Left ventricle myocardium inferior (tissue), 1 donor: ENCODE data around the gene HBE1. TPM values are rescaled to one million over a fixed set of nuclear protein-coding genes. Genes with fewer than 3 reads are reported as not detected.

Experiments
- DNase-seq: peaks from one replicate; pipeline ENCODE4 v3.0.0-alpha.2; 2020
- H3K27ac ChIP-seq: fragments of 200-600 bp; replicated peaks from 2 replicates; pipeline ENCODE4 v1.8.0; 2021
- H3K27me3 ChIP-seq: fragments of 200-600 bp; 2 replicates; pipeline ENCODE4 v1.8.0; 2021; ENCODE audit warnings: low read depth
- H3K36me3 ChIP-seq: fragments of 200-600 bp; 2 replicates; pipeline ENCODE4 v1.8.0; 2021
- H3K4me1 ChIP-seq: fragments of 200-600 bp; 2 replicates; pipeline ENCODE4 v1.8.0; 2021
- H3K4me3 ChIP-seq: fragments of 200-600 bp; 2 replicates; pipeline ENCODE4 v1.8.0; 2021; ENCODE audit warnings: mild to moderate bottlenecking, moderate library complexity
- H3K9me3 ChIP-seq: fragments of 200-600 bp; replicated peaks from 2 replicates; pipeline ENCODE4 v1.8.0; 2021
- CTCF ChIP-seq: fragments of 200-600 bp; IDR thresholded peaks from 2 replicates; pipeline ENCODE4 v1.8.0; 2021; ENCODE audit warnings: antibody characterized with exemption, mild to moderate bottlenecking, borderline replicate concordance
- intact Hi-C: fragments of 100-400 bp; cut with micrococcal nuclease; formaldehyde crosslinking; loops from one replicate; pipeline ENCODE4 v1.11.0; 2022
- total RNA-seq: library from RNA; stranded (reverse); fragmentation: NEBNext Ultra II Directional; extraction: Animal tissue kit (Norgen Biotek cat#: 25700); gene quantifications from one replicate; pipeline ENCODE4 v1.2.1, GENCODE V29; 2021
- donor health status: DM: no; HTN: yes; CAD: no; lungs with severe emphysema.

The HBE1 gene
- total RNA-seq, 1 donor from 2014 or later: not detected

- Histone ChIP-seq H3K4me3 (no peak overlapping the region), H3K36me3 (no peaks in the 10 kb centered on the region), H3K4me1 (no peaks in the 10 kb centered on the region), H3K27me3 (peaks cover 11% of the 10 kb centered on the region), H3K9me3 (no peaks in the 10 kb centered on the region), H3K27ac (no peak overlapping the region)
- no peak for TF ChIP-seq CTCF
- intact Hi-C loops: no loop called here
- DNase-seq: no peak
Observed at GRCh38 chr11:5229796-5230195, 39.9 kb downstream of the HBE1 start.

GRCh38 chr11:5229356-5229755 is 40.4 kb downstream of the HBE1 start:
- H3K27me3 ChIP-seq: peaks cover 11% of the 10 kb centered on the region
- H3K4me1 ChIP-seq: no peaks in the 10 kb centered on the region
- no peaks in the 10 kb centered on the region for H3K36me3 ChIP-seq
- DNase-seq: no peak
- H3K27ac ChIP-seq: no peak overlapping the region
- intact Hi-C loops: no loop called here
- no peaks in the 10 kb centered on the region for H3K9me3 ChIP-seq
- H3K4me3 ChIP-seq: no peak overlapping the region
- TF ChIP-seq CTCF: no peak

- no peaks in the 10 kb centered on the region for H3K4me1 ChIP-seq
- intact Hi-C loops: no loop called here
- TF ChIP-seq CTCF: no peak
- DNase-seq: no peak
- peaks cover 11% of the 10 kb centered on the region for H3K27me3 ChIP-seq
- H3K4me3 ChIP-seq: no peak overlapping the region
- no peaks in the 10 kb centered on the region for H3K36me3 ChIP-seq
- no peaks in the 10 kb centered on the region for H3K9me3 ChIP-seq
- no peak overlapping the region for H3K27ac ChIP-seq
Observed at GRCh38 chr11:5228124-5228523, 41.6 kb downstream of the HBE1 start.

- intact Hi-C loops: no loop called here
- no peaks in the 10 kb centered on the region for H3K4me1 ChIP-seq
- H3K27ac ChIP-seq: no peak overlapping the region
- peaks cover 11% of the 10 kb centered on the region for H3K27me3 ChIP-seq
- no peak for DNase-seq
- H3K4me3 ChIP-seq: no peak overlapping the region
- no peak for TF ChIP-seq CTCF
- no peaks in the 10 kb centered on the region for H3K36me3 ChIP-seq
- no peaks in the 10 kb centered on the region for H3K9me3 ChIP-seq
Observed at GRCh38 chr11:5227681-5228080, 42.1 kb downstream of the HBE1 start.

- intact Hi-C loops: no loop called here
- H3K4me3 ChIP-seq: no peak within 1 kb of the TSS
- peaks cover 13% of the 10 kb centered on the region for H3K27me3 ChIP-seq
- no peak for TF ChIP-seq CTCF
- no peak for DNase-seq
- no peak within 1 kb of the TSS for H3K27ac ChIP-seq
- H3K9me3 ChIP-seq: no peaks in the 10 kb centered on the region
- no peaks in the 10 kb centered on the region for H3K36me3 ChIP-seq
- no peaks in the 10 kb centered on the region for H3K4me1 ChIP-seq
Observed at GRCh38 chr11:5226732-5227310, 42.9 kb downstream of the HBE1 start, which contains the start of gene HBB. TSS of gene HBB (minus strand) at chr11:5227071. CDS start at chr11:5227021, 50 bp downstream.
